Measurements from ENCODE around the gene STXBP2.

GRCh38 chr19:7596211-7596937 lies 40.5 kb upstream of the STXBP2 start:
- TF ChIP-seq, protein P1, sequence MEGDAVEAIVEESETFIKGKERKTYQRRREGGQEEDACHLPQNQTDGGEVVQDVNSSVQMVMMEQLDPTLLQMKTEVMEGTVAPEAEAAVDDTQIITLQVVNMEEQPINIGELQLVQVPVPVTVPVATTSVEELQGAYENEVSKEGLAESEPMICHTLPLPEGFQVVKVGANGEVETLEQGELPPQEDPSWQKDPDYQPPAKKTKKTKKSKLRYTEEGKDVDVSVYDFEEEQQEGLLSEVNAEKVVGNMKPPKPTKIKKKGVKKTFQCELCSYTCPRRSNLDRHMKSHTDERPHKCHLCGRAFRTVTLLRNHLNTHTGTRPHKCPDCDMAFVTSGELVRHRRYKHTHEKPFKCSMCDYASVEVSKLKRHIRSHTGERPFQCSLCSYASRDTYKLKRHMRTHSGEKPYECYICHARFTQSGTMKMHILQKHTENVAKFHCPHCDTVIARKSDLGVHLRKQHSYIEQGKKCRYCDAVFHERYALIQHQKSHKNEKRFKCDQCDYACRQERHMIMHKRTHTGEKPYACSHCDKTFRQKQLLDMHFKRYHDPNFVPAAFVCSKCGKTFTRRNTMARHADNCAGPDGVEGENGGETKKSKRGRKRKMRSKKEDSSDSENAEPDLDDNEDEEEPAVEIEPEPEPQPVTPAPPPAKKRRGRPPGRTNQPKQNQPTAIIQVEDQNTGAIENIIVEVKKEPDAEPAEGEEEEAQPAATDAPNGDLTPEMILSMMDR (IDR thresholded peaks at IDR 0.05 in 8 of 11, conservative IDR thresholded peaks at IDR 0.05 in 3 of 11): no peak
- TF ChIP-seq POLR2A (IDR thresholded peaks at IDR 0.05) (no peak), POLR2AphosphoS5 (IDR thresholded peaks at IDR 0.05) (no peak)
